Measurements from ENCODE around the gene SPEM1. TPM values are rescaled to one million over a fixed set of nuclear protein-coding genes. Genes with fewer than 3 reads are reported as not detected.

SPEM1 gene
- total and polyA plus RNA-seq, 5 donors: not detected

- 80% methylated on average over 8 of the region's 8 CpGs for WGBS
- H3K27ac ChIP-seq (ENCODE audit: low read length): no peak overlapping the region
- intact Hi-C loops (cut with DNase I): no loop called here
- no peak overlapping the region for H3K4me3 ChIP-seq (ENCODE audit: low read length)
- no peaks in the 10 kb centered on the region for H3K27me3 ChIP-seq (ENCODE audit: control insufficient read depth, insufficient read depth)
- H3K4me1 ChIP-seq (ENCODE audit: control insufficient read depth, insufficient read depth, low read length): no peaks in the 10 kb centered on the region
- DNase-seq (no peak), ATAC-seq (no peak)
- H3K9me3 ChIP-seq (ENCODE audit: control insufficient read depth, low read length): no peaks in the 10 kb centered on the region
These were observed 5.6 kb downstream of the SPEM1 start for GRCh38 chr17:7425756-7426155.

GRCh38 chr17:7426203-7426863 lies 6.2 kb downstream of the SPEM1 start:
- Histone ChIP-seq H3K4me3 (ENCODE audit: low read length) (no peak overlapping the region), H3K27me3 (ENCODE audit: control insufficient read depth, insufficient read depth) (no peaks in the 10 kb centered on the region), H3K27ac (ENCODE audit: low read length) (no peak overlapping the region), H3K9me3 (ENCODE audit: control insufficient read depth, low read length) (no peaks in the 10 kb centered on the region), H3K4me1 (ENCODE audit: control insufficient read depth, insufficient read depth, low read length) (no peaks in the 10 kb centered on the region)
- ATAC-seq: no peak
- peak in 1 of 3 donors; percentile 53 for DNase-seq
- intact Hi-C loops (cut with DNase I): no loop called here
- 94% methylated on average over 33 of the region's 33 CpGs for WGBS

GRCh38 chr17:7426896-7427489 lies 6.9 kb downstream of the SPEM1 start:
- ATAC-seq: no peak
- H3K4me3 ChIP-seq (ENCODE audit: low read length): no peak overlapping the region
- 92% methylated on average over 29 of the region's 29 CpGs for WGBS

GRCh38 chr17:7427549-7427948 lies 7.4 kb downstream of the SPEM1 start:
- Histone ChIP-seq H3K4me1 (ENCODE audit: control insufficient read depth, insufficient read depth, low read length) (no peaks in the 10 kb centered on the region), H3K27me3 (ENCODE audit: control insufficient read depth, insufficient read depth) (no peaks in the 10 kb centered on the region), H3K27ac (ENCODE audit: low read length) (no peak overlapping the region), H3K4me3 (ENCODE audit: low read length) (no peak overlapping the region), H3K9me3 (ENCODE audit: control insufficient read depth, low read length) (no peaks in the 10 kb centered on the region)
- WGBS: 87% methylated on average over 7 of the region's 7 CpGs
- DNase-seq: peak in 1 of 3 donors; percentile 35
- no peak for ATAC-seq
- intact Hi-C loops (cut with DNase I): no loop called here

More at GRCh38 chr17:7426896-7427489, 6.9 kb downstream of the SPEM1 start:
- Histone ChIP-seq H3K27me3 (ENCODE audit: control insufficient read depth, insufficient read depth) (no peaks in the 10 kb centered on the region), H3K27ac (ENCODE audit: low read length) (no peak overlapping the region), H3K9me3 (ENCODE audit: control insufficient read depth, low read length) (no peaks in the 10 kb centered on the region), H3K4me1 (ENCODE audit: control insufficient read depth, insufficient read depth, low read length) (no peaks in the 10 kb centered on the region)
- intact Hi-C loops (cut with DNase I): no loop called here
- peak in 1 of 3 donors; percentile 54 for DNase-seq

- no peak for ATAC-seq
- Histone ChIP-seq H3K27ac (ENCODE audit: low read length) (no peak within 1 kb of the TSS), H3K9me3 (ENCODE audit: control insufficient read depth, low read length) (no peaks in the 10 kb centered on the region), H3K4me1 (ENCODE audit: control insufficient read depth, insufficient read depth, low read length) (no peaks in the 10 kb centered on the region), H3K27me3 (ENCODE audit: control insufficient read depth, insufficient read depth) (no peaks in the 10 kb centered on the region), H3K4me3 (ENCODE audit: low read length) (no peak within 1 kb of the TSS)
- intact Hi-C loops (cut with DNase I): no loop called here
- 67% methylated on average over 5 of the region's 5 CpGs for WGBS
- peak in 1 of 3 donors; percentile 25 for DNase-seq
These were observed 8.4 kb downstream of the SPEM1 start, which contains the start of gene SPEM3 for GRCh38 chr17:7428557-7428956. Gene SPEM3 (plus strand): TSS chr17:7428857. CDS start chr17:7428903, 46 bp downstream.

- no peaks in the 10 kb centered on the region for H3K9me3 ChIP-seq (ENCODE audit: control insufficient read depth, low read length)
- no peak overlapping the region for H3K27ac ChIP-seq (ENCODE audit: low read length)
- H3K4me3 ChIP-seq (ENCODE audit: low read length): no peak overlapping the region
- no peaks in the 10 kb centered on the region for H3K4me1 ChIP-seq (ENCODE audit: control insufficient read depth, insufficient read depth, low read length)
- 96% methylated on average over 10 of the region's 10 CpGs for WGBS
- no peaks in the 10 kb centered on the region for H3K27me3 ChIP-seq (ENCODE audit: control insufficient read depth, insufficient read depth)
- peak in 1 of 2 donors; percentile 6 for ATAC-seq
- DNase-seq: peak in 2 of 3 donors; percentile 39 to 67
- intact Hi-C loops (cut with DNase I): loop anchor here in 3 of 4 donors (10.0 kb wide), 3 partner anchors 65 to 135 kb away; partner anchors contain the start of genes KCTD11 (in 2 of the 3), TMEM95 (in 2 of the 3) and SENP3 (in 1 of the 3)
These were observed 9.6 kb downstream of the SPEM1 start for GRCh38 chr17:7429722-7430121.

GRCh38 chr17:7431231-7431630 lies 11.1 kb downstream of the SPEM1 start:
- no peak for ATAC-seq
- no peak overlapping the region for H3K27ac ChIP-seq (ENCODE audit: low read length)
- no peaks in the 10 kb centered on the region for H3K9me3 ChIP-seq (ENCODE audit: control insufficient read depth, low read length)
- no peak overlapping the region for H3K4me3 ChIP-seq (ENCODE audit: low read length)
- no peak for DNase-seq
- intact Hi-C loops (cut with DNase I): loop anchor here in 3 of 4 donors (10.0 kb wide), 3 partner anchors 66 to 134 kb away; partner anchors contain the start of genes KCTD11 (in 2 of the 3), TMEM95 (in 2 of the 3) and SENP3 (in 1 of the 3)
- no peaks in the 10 kb centered on the region for H3K4me1 ChIP-seq (ENCODE audit: control insufficient read depth, insufficient read depth, low read length)
- WGBS: 84% methylated on average over 1 of the region's 1 CpG
- H3K27me3 ChIP-seq (ENCODE audit: control insufficient read depth, insufficient read depth): no peaks in the 10 kb centered on the region

- intact Hi-C loops (cut with DNase I): loop anchor here in 3 of 4 donors (10.0 kb wide), 3 partner anchors 67 to 133 kb away; partner anchors contain the start of genes KCTD11 (in 2 of the 3), TMEM95 (in 2 of the 3) and SENP3 (in 1 of the 3)
- no peaks in the 10 kb centered on the region for H3K27me3 ChIP-seq (ENCODE audit: control insufficient read depth, insufficient read depth)
- H3K9me3 ChIP-seq (ENCODE audit: control insufficient read depth, low read length): no peaks in the 10 kb centered on the region
- no peak overlapping the region for H3K4me3 ChIP-seq (ENCODE audit: low read length)
- whole genome bisulfite sequencing: 88% methylated on average over 11 of the region's 11 CpGs
- no peak overlapping the region for H3K27ac ChIP-seq (ENCODE audit: low read length)
- ATAC-seq (no peak), DNase-seq (peak in 2 of 3 donors; percentile 30 to 56)
- H3K4me1 ChIP-seq (ENCODE audit: control insufficient read depth, insufficient read depth, low read length): no peaks in the 10 kb centered on the region
These were observed 12.2 kb downstream of the SPEM1 start for GRCh38 chr17:7432296-7432695.

GRCh38 chr17:7435676-7436555 lies 15.8 kb downstream of the SPEM1 start:
- Histone ChIP-seq H3K9me3 (ENCODE audit: control insufficient read depth, low read length) (no peaks in the 10 kb centered on the region), H3K27ac (ENCODE audit: low read length) (peak overlapping the region; percentile 5), H3K27me3 (ENCODE audit: control insufficient read depth, insufficient read depth) (no peaks in the 10 kb centered on the region), H3K4me3 (ENCODE audit: low read length) (peak overlapping the region; percentile 53), H3K4me1 (ENCODE audit: control insufficient read depth, insufficient read depth, low read length) (no peaks in the 10 kb centered on the region)
- 8% methylated on average over 49 of the region's 49 CpGs for WGBS
- ATAC-seq: peak; percentile 0 to 6
- DNase-seq: peak in 2 of 3 donors; percentile 80 to 84
- intact Hi-C loops (cut with DNase I): loop anchor here (5.0 to 10.0 kb wide), 5 partner anchors 41 to 129 kb away; partner anchors contain the start of genes TMEM95 (in 3 of the 4), KCTD11 (in 2 of the 4), ZBTB4 (in 2 of the 4) and SENP3 (in 1 of the 4)

- peak; percentile 81 to 93 (median 92) for DNase-seq
- 5% methylated on average over 92 of the region's 92 CpGs for WGBS
- H3K4me1 ChIP-seq (ENCODE audit: control insufficient read depth, insufficient read depth, low read length): no peaks in the 10 kb centered on the region
- H3K27me3 ChIP-seq (ENCODE audit: control insufficient read depth, insufficient read depth): no peaks in the 10 kb centered on the region
- peak; percentile 75 to 76 for ATAC-seq
- intact Hi-C loops (cut with DNase I): loop anchor here (5.0 to 10.0 kb wide), 5 partner anchors 41 to 128 kb away; partner anchors contain the start of genes TMEM95 (in 3 of the 4), KCTD11 (in 2 of the 4), ZBTB4 (in 2 of the 4) and SENP3 (in 1 of the 4)
- peak overlapping the region; percentile 24 for H3K27ac ChIP-seq (ENCODE audit: low read length)
- H3K4me3 ChIP-seq (ENCODE audit: low read length): peak overlapping the region; percentile 42
- H3K9me3 ChIP-seq (ENCODE audit: control insufficient read depth, low read length): no peaks in the 10 kb centered on the region
These were observed 16.6 kb downstream of the SPEM1 start for GRCh38 chr17:7436556-7437368.
